Transverse colon (tissue), 4 donors: ENCODE measurements around the gene ANKRD11. TPM values are rescaled to one million over a fixed set of nuclear protein-coding genes. Genes with fewer than 3 reads are reported as not detected.

ENCODE experiments used
- DNase-seq: peaks from one replicate; pipeline ENCODE4 v3.0.0-alpha.2; 2019
- H3K27ac ChIP-seq, 4 donors: fragments of 200-600 bp; sonication (generic); 2 replicates each; pipeline ENCODE4 v1.5.1; 2016 to 2018; ENCODE audit warnings: inconsistent platforms in 4 of 4
- H3K27me3 ChIP-seq: fragments of 200-600 bp; sonication (generic); 2 replicates; pipeline ENCODE4 v1.5.1; 2017; ENCODE audit warnings: inconsistent platforms
- H3K36me3 ChIP-seq, 4 donors: fragments of 200-600 bp; sonication (generic); 2 replicates each; pipeline ENCODE4 v1.5.1; 2017 to 2019; ENCODE audit warnings: inconsistent platforms in 4 of 4
- H3K4me1 ChIP-seq, 4 donors: fragments of 200-600 bp; sonication (generic); 2 replicates each; pipeline ENCODE4 v1.5.1; 2017 to 2020; ENCODE audit warnings: inconsistent platforms in 4 of 4
- H3K4me3 ChIP-seq, 4 donors: fragments of 200-600 bp; sonication (generic); 1 replicate in 1 of 4; 2 replicates in 3 of 4; pipeline versions ENCODE4 v1.5.1 to v1.6.1; 2017 to 2019; ENCODE audit warnings: inconsistent platforms in 4 of 4
- H3K9me3 ChIP-seq, 2 donors: fragments of 200-600 bp; sonication (generic); 2 replicates each; pipeline ENCODE4 v1.5.1; 2017 to 2019; ENCODE audit warnings: inconsistent platforms in 2 of 2
- CTCF ChIP-seq, 5 experiments: fragments of 200-600 bp in 3 of 5; fragments of 450-650 bp in 2 of 5; sonication (generic) in 3 of 5; IDR thresholded peaks; 1 replicate in 2 of 5; 2 replicates in 3 of 5; pipeline ENCODE4 v1.5.1; 2016 to 2017; ENCODE audit warnings: antibody characterized with exemption in 5 of 5, inconsistent platforms in 3 of 5, mild to moderate bottlenecking in 2 of 5, moderate library complexity in 1 of 5
- EP300 ChIP-seq: sonication (generic); formaldehyde crosslinking; IDR thresholded peaks from one replicate; pipeline ENCODE4 v1.6.1; 2017; ENCODE audit warnings: antibody characterized with exemption, low read depth
- POLR2A ChIP-seq: fragments of 450-650 bp; IDR thresholded peaks from one replicate; pipeline ENCODE4 v1.6.1; 2016; ENCODE audit warnings: antibody characterized with exemption, mild to moderate bottlenecking, moderate library complexity
- POLR2AphosphoS5 ChIP-seq, 3 donors: sonication (generic); formaldehyde crosslinking; IDR thresholded peaks; one replicate each; pipeline ENCODE4 v1.6.1; 2016; ENCODE audit warnings: antibody characterized with exemption in 3 of 3
- WGBS, 2 donors: methylation state at CpG; one replicate each; pipeline ENCODE4 v1.1.5; 2018; ENCODE audit warnings: low coverage in 1 of 2; 5-methylcytosine and 5-hydroxymethylcytosine counted together
- in situ Hi-C, 4 donors: fragments of 200-750 bp; cut with MboI; loops; one replicate each; pipeline versions ENCODE4 v1.15.0 to v1.15.1; 2017; ENCODE audit warnings: low sequenced_read_pairs in 3 of 4, low pct_ligation_motif_present in 1 of 4, low pct_unique_long_range_greater_than_20kb in 1 of 4
- intact Hi-C: fragments of 100-400 bp; cut with DNase I; formaldehyde crosslinking; loops from one replicate; pipeline ENCODE4 v1.15.1; 2023; ENCODE audit warnings: low total_unique reads
- total RNA-seq, 4 donors: library from RNA; depleted of rRNA; stranded (reverse); fragments of >200 nt; gene quantifications; one replicate each; pipeline ENCODE4 v1.1.0, GENCODE V29; 2016

Gene ANKRD11
- total RNA-seq, 4 donors from 2014 or later = 109 to 281 (median 142) TPM

- H3K27me3 ChIP-seq = no peaks in the 10 kb centered on the region
- in situ Hi-C loops (no loop called here), intact Hi-C loops (no loop called here)
- no peak overlapping the region for H3K4me3 ChIP-seq
- no peaks in the 10 kb centered on the region for H3K4me1 ChIP-seq
- DNase-seq = no peak
- no peaks in the 10 kb centered on the region for H3K9me3 ChIP-seq
- TF ChIP-seq POLR2AphosphoS5 (IDR thresholded peaks at IDR 0.05) (no peak), POLR2A (no peak), EP300 (no peak), CTCF (IDR thresholded peaks at IDR 0.05) (no peak)
- H3K27ac ChIP-seq = no peak overlapping the region
- peaks cover 0 to 38% (median 15%) of the 10 kb centered on the region in 4 donors for H3K36me3 ChIP-seq
- 99% methylated on average over 13 of the region's 13 CpGs; no CpG with 5 or more reads in 1 of the 2 donors for WGBS, 2 donors
Observed at GRCh38 chr16:89288577-89288844, 201.8 kb downstream of the ANKRD11 start.

- Histone ChIP-seq H3K9me3 (no peaks in the 10 kb centered on the region), H3K4me1 (no peaks in the 10 kb centered on the region), H3K27me3 (no peaks in the 10 kb centered on the region), H3K4me3 (no peak overlapping the region), H3K36me3 (peaks cover 0 to 42% (median 17%) of the 10 kb centered on the region in 4 donors), H3K27ac (no peak overlapping the region)
- no peak for DNase-seq
- in situ Hi-C loops (no loop called here), intact Hi-C loops (no loop called here)
- no peak for TF ChIP-seq POLR2AphosphoS5 (IDR thresholded peaks at IDR 0.05)
- 93 to 96% methylated on average over 8 to 30 of the region's 30 CpGs for whole genome bisulfite sequencing, 2 donors
Observed at GRCh38 chr16:89287777-89288576, 202.4 kb downstream of the ANKRD11 start.

- no peak overlapping the region for H3K27ac ChIP-seq
- TF ChIP-seq POLR2AphosphoS5 (IDR thresholded peaks at IDR 0.05) = no peak
- no peak for TF ChIP-seq POLR2A
- no peak for TF ChIP-seq EP300
- TF ChIP-seq CTCF (IDR thresholded peaks at IDR 0.05) = no peak
- WGBS, 2 donors = 92% methylated on average over 25 of the region's 25 CpGs; no CpG with 5 or more reads in 1 of the 2 donors
- intact Hi-C loops = no loop called here
- in situ Hi-C loops = no loop called here
- no peak for DNase-seq
- H3K36me3 ChIP-seq = peaks cover 0 to 49% (median 23%) of the 10 kb centered on the region in 4 donors
- H3K4me1 ChIP-seq = no peaks in the 10 kb centered on the region
- H3K9me3 ChIP-seq = no peaks in the 10 kb centered on the region
- H3K4me3 ChIP-seq = no peak overlapping the region
- H3K27me3 ChIP-seq = no peaks in the 10 kb centered on the region
Observed at GRCh38 chr16:89286096-89286495, 204.3 kb downstream of the ANKRD11 start.

- Histone ChIP-seq H3K27ac (no peak overlapping the region), H3K36me3 (peaks cover 0 to 55% (median 26%) of the 10 kb centered on the region in 4 donors), H3K4me1 (no peaks in the 10 kb centered on the region), H3K9me3 (no peaks in the 10 kb centered on the region), H3K4me3 (no peak overlapping the region), H3K27me3 (no peaks in the 10 kb centered on the region)
- no peak for DNase-seq
- whole genome bisulfite sequencing, 2 donors = 86 to 96% methylated on average over 5 to 17 of the region's 17 CpGs
- intact Hi-C loops (no loop called here), in situ Hi-C loops (no loop called here)
- TF ChIP-seq POLR2A (no peak), CTCF (IDR thresholded peaks at IDR 0.05) (no peak), POLR2AphosphoS5 (IDR thresholded peaks at IDR 0.05) (no peak), EP300 (no peak)
Observed at GRCh38 chr16:89285381-89285780, 205.0 kb downstream of the ANKRD11 start.
